HepG2 (cell line): ENCODE measurements around the gene SIVA1. TPM values are rescaled to one million over a fixed set of nuclear protein-coding genes. Genes with fewer than 3 reads are reported as not detected.

Experiments used
- CEBPZ ChIP-seq: IDR thresholded peaks from 2 replicates; pipeline ENCODE4 v1.6.1; 2012; ENCODE audit warnings: low read length, improper control_type of control experiment
- ESRRA ChIP-seq: sonication (generic); formaldehyde crosslinking; IDR thresholded peaks from 2 replicates; pipeline ENCODE4 v1.5.1; 2020; ENCODE audit warnings: mild to moderate bottlenecking, low read depth, missing genetic modification reagents
- IRF9 ChIP-seq: sonication (generic); formaldehyde crosslinking; IDR thresholded peaks from 2 replicates; pipeline ENCODE4 v1.8.0; 2022; ENCODE audit warnings: missing genetic modification reagents, mild to moderate bottlenecking, borderline replicate concordance
- REST ChIP-seq, 2 experiments: IDR thresholded peaks; 2 replicates each; pipeline ENCODE4 v1.6.1; 2011 to 2012; ENCODE audit warnings: low read length in 2 of 2, borderline replicate concordance in 1 of 2, low read depth in 1 of 2, mild to moderate bottlenecking in 1 of 2, moderate library complexity in 1 of 2
- SP4 ChIP-seq: sonication (generic); formaldehyde crosslinking; IDR thresholded peaks from 2 replicates; pipeline ENCODE4 v1.8.1; 2023; ENCODE audit warnings: mild to moderate bottlenecking, missing genetic modification reagents
- SUZ12 ChIP-seq: fragments of 150-350 bp; IDR thresholded peaks from 2 replicates; pipeline ENCODE4 v1.6.1; 2014; ENCODE audit warnings: low read depth, low read length
- THRA ChIP-seq: sonication (generic); formaldehyde crosslinking; IDR thresholded peaks from 2 replicates; pipeline ENCODE4 v1.4.0; 2020; ENCODE audit warnings: missing genetic modification reagents, borderline replicate concordance
- XBP1 ChIP-seq: sonication (generic); formaldehyde crosslinking; IDR thresholded peaks from 2 replicates; pipeline ENCODE4 v1.5.0; 2020; ENCODE audit warnings: missing genetic modification reagents
- ZNF276 ChIP-seq: sonication (generic); formaldehyde crosslinking; IDR thresholded peaks from 2 replicates; pipeline ENCODE4 v1.4.0; 2020; ENCODE audit warnings: mild to moderate bottlenecking, low read depth, missing genetic modification reagents
- ZNF331 ChIP-seq: sonication (generic); formaldehyde crosslinking; IDR thresholded peaks from 2 replicates; pipeline ENCODE4 v1.4.0; 2020; ENCODE audit warnings: missing genetic modification reagents
- ZNF333 ChIP-seq: sonication (generic); formaldehyde crosslinking; IDR thresholded peaks from 2 replicates; pipeline ENCODE4 v1.4.0; 2020; ENCODE audit warnings: mild to moderate bottlenecking, missing genetic modification reagents, borderline replicate concordance
- ZNF431 ChIP-seq: sonication (generic); formaldehyde crosslinking; IDR thresholded peaks from 2 replicates; pipeline ENCODE4 v1.9.0; 2022; ENCODE audit warnings: missing genetic modification reagents, low read depth, mild to moderate bottlenecking, borderline replicate concordance
- ZNF496 ChIP-seq: sonication (generic); formaldehyde crosslinking; IDR thresholded peaks from 2 replicates; pipeline ENCODE4 v1.8.1; 2023; ENCODE audit warnings: mild to moderate bottlenecking, moderate library complexity, missing genetic modification reagents; ENCODE audit not compliant: insufficient replicate concordance
- ZNF768 ChIP-seq: sonication (generic); formaldehyde crosslinking; IDR thresholded peaks from 2 replicates; pipeline ENCODE4 v1.4.0; 2020; ENCODE audit warnings: missing genetic modification reagents
- polyA plus RNA-seq, 8 experiments: library from polyadenylated mRNA; depleted of rRNA in 3 of 8; stranded (reverse) in 7 of 8; unstranded in 1 of 8; fragments of >200 nt; fragmentation: Illumina TruSeq in 4 of 8; extraction: Trizol in 4 of 8; gene quantifications; 2 replicates each; pipeline versions ENCODE4 v1.2.1 to v1.2.3, GENCODE V29; 2011 to 2016; ENCODE audit warnings: low read depth in 4 of 8, missing spikeins in 1 of 8, mixed read lengths in 1 of 8; ENCODE audit not compliant: insufficient read depth in 1 of 8
- total RNA-seq, 5 experiments: library from RNA; depleted of rRNA; stranded (reverse); fragments of >200 nt; fragmentation: Illumina TruSeq; extraction: Trizol; gene quantifications; 2 replicates each; pipeline ENCODE4 v1.2.3, GENCODE V29; 2016; ENCODE audit warnings: low read depth in 1 of 5

The SIVA1 gene
- total and polyA plus RNA-seq, 2 of the 13 experiments (the other 11 are each of a cell fraction or from before 2014, with no cell fraction given), result 123 to 186 TPM

- TF ChIP-seq SP4, result no peak
- TF ChIP-seq ZNF331 (CRISPR knock-in tag), result no peak
- no peak for TF ChIP-seq ZNF431
- TF ChIP-seq THRA (CRISPR knock-in tag), result no peak
- TF ChIP-seq CEBPZ, result no peak
- TF ChIP-seq IRF9, result 0 out of 2 replicates have a peak, but pooled peaks have one; percentile 5
- TF ChIP-seq ZNF276 (CRISPR knock-in tag), result 0 out of 2 replicates have a peak, but pooled peaks have one; percentile 60
- 0 out of 2 replicates have a peak, but pooled peaks have one; percentile 44 for TF ChIP-seq ESRRA
- TF ChIP-seq SUZ12, result no peak
- no peak for TF ChIP-seq ZNF768 (CRISPR knock-in tag)
- no peak for TF ChIP-seq ZNF496 (CRISPR knock-in tag)
- TF ChIP-seq ZNF333 (CRISPR knock-in tag), result 0 out of 2 replicates have a peak, but pooled peaks have one; percentile 45
- TF ChIP-seq REST (IDR thresholded peaks at IDR 0.05; ENCODE audit: borderline replicate concordance in 1 of 2, low read depth in 1 of 2, low read length in 2 of 2), result no peak
- no peak for TF ChIP-seq XBP1 (CRISPR knock-in tag)
Measured at GRCh38 chr14:104722938-104723650, 29.9 kb upstream of the SIVA1 start (continued).
